ENCODE data around the gene CCDC61.

CCDC61 gene

GRCh38 chr19:46040952-46041500 is 45.8 kb downstream of the CCDC61 start, which contains the start of gene IGFL4:
Gene IGFL4, minus strand, starts transcription at chr19:46041002. Its CDS starts 40 bp downstream, at chr19:46040962.
- DNase-seq = no peak

- no peak for DNase-seq
Measured at GRCh38 chr19:46042252-46042883, 47.1 kb downstream of the CCDC61 start.

GRCh38 chr19:46043519-46043918 is 48.3 kb downstream of the CCDC61 start:
- no peak for DNase-seq

- DNase-seq = no peak
Measured at GRCh38 chr19:46049597-46049996, 54.3 kb downstream of the CCDC61 start.

- no peak for DNase-seq
Measured at GRCh38 chr19:46052896-46053295, 57.6 kb downstream of the CCDC61 start.

GRCh38 chr19:46056536-46056935 is 61.3 kb downstream of the CCDC61 start:
- no peak for DNase-seq

GRCh38 chr19:46058778-46059177 is 63.5 kb downstream of the CCDC61 start:
- DNase-seq = no peak

GRCh38 chr19:46060012-46060411 is 64.7 kb downstream of the CCDC61 start:
- no peak for DNase-seq

GRCh38 chr19:46063201-46063600 is 67.9 kb downstream of the CCDC61 start:
- DNase-seq = no peak

- no peak for DNase-seq
Measured at GRCh38 chr19:46065486-46066071, 70.3 kb downstream of the CCDC61 start.

GRCh38 chr19:46066471-46066870 is 71.2 kb downstream of the CCDC61 start:
- DNase-seq = no peak

- DNase-seq = no peak
Measured at GRCh38 chr19:46067691-46068090, 72.4 kb downstream of the CCDC61 start.

Measured in CD4-positive, alpha-beta T cell treated with Interleukin-1 beta for 1 hour (primary cell).